Measurements from ENCODE around the gene ASPN.

Gene ASPN

GRCh38 chr9:92527832-92528521 lies 45.7 kb upstream of the ASPN start:
- TF ChIP-seq REST (IDR thresholded peaks at IDR 0.05; ENCODE audit: insufficient read depth in 1 of 2, low read depth in 2 of 2, low read length in 2 of 2), result no peak

DNA sequence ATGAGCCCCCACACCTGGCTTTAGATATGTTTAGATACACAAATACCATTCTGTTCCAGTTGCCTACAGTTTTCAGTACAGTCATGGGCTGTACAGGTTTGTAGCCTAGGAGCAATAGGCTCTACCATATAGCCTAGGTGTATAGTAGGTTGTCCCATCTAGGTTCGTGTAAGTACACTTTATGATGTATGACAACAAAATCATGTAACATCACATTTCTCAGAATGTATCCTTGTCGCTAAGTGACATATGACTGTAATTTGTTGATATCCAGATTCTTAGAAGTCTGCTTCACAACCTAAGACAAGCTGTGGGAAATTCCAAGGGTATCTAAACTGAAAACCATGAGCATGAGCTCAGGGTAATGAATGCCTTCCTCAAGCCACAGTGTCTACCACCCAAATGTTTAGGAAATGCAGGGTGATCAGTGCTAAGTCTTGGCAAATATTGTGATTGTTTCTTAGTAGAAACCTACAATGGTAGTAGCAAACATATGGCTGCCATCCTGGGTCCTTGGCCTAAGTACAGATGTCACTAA lies 45.1 kb upstream of the ASPN start:
- no peak for TF ChIP-seq POLR2AphosphoS5 (IDR thresholded peaks at IDR 0.05; ENCODE audit: low read depth, low read length)
- TF ChIP-seq SIN3A (IDR thresholded peaks at IDR 0.05; ENCODE audit: borderline replicate concordance, insufficient read depth, low read length), result no peak
- TF ChIP-seq REST (IDR thresholded peaks at IDR 0.05; ENCODE audit: insufficient read depth in 1 of 2, low read depth in 2 of 2, low read length in 2 of 2), result no peak
- TF ChIP-seq FOXP2 (optimal IDR thresholded peaks at IDR 0.05; ENCODE audit: borderline replicate concordance, extremely low read depth, extremely low read length, insufficient read depth), result no peak
- TF ChIP-seq TAF1 (IDR thresholded peaks at IDR 0.05; ENCODE audit: borderline replicate concordance, insufficient read depth, low read length), result no peak

GRCh38 chr9:92525306-92525705 lies 43.0 kb upstream of the ASPN start:
- TF ChIP-seq SIN3A (IDR thresholded peaks at IDR 0.05; ENCODE audit: borderline replicate concordance, insufficient read depth, low read length), result no peak
- TF ChIP-seq FOXP2 (optimal IDR thresholded peaks at IDR 0.05; ENCODE audit: borderline replicate concordance, extremely low read depth, extremely low read length, insufficient read depth), result no peak
- TF ChIP-seq POLR2AphosphoS5 (IDR thresholded peaks at IDR 0.05; ENCODE audit: low read depth, low read length), result no peak
- no peak for TF ChIP-seq TAF1 (IDR thresholded peaks at IDR 0.05; ENCODE audit: borderline replicate concordance, insufficient read depth, low read length)
- no peak for TF ChIP-seq REST (IDR thresholded peaks at IDR 0.05; ENCODE audit: insufficient read depth in 1 of 2, low read depth in 2 of 2, low read length in 2 of 2)

DNA sequence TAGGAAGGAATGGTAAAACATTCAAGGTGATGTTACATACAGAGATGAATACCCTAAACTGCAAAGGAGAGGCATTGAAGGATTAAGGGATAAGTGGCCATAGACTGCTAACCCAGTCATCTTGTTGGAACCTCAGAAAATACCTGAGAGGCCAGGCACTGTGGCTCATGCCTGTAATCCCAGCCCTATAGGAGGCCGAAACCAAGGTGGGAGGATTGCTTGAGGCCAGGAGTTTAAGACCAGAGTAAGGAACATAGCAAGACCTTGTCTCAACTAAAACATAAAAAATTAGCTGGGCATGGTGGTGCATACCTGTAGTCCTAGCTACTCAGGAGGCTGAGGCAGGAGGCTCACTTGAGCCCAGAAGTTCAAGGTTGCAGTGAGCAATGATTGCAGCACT lies 42.6 kb upstream of the ASPN start:
- no peak for TF ChIP-seq POLR2AphosphoS5 (IDR thresholded peaks at IDR 0.05; ENCODE audit: low read depth, low read length)
- no peak for TF ChIP-seq REST (IDR thresholded peaks at IDR 0.05; ENCODE audit: insufficient read depth in 1 of 2, low read depth in 2 of 2, low read length in 2 of 2)
- no peak for TF ChIP-seq TAF1 (IDR thresholded peaks at IDR 0.05; ENCODE audit: borderline replicate concordance, insufficient read depth, low read length)
- no peak for TF ChIP-seq FOXP2 (optimal IDR thresholded peaks at IDR 0.05; ENCODE audit: borderline replicate concordance, extremely low read depth, extremely low read length, insufficient read depth)
- no peak for TF ChIP-seq SIN3A (IDR thresholded peaks at IDR 0.05; ENCODE audit: borderline replicate concordance, insufficient read depth, low read length)
